SK-N-SH treated with all-trans-retinoic acid at 6 μM for 48 hours (cell line): ENCODE measurements around the gene GAMT.

ENCODE experiments used
- ARNTL ChIP-seq: fragments of 450-650 bp; formaldehyde crosslinking; IDR thresholded peaks from 2 replicates; pipeline ENCODE4 v1.5.0; 2020; ENCODE audit warnings: low read depth, mild to moderate bottlenecking, moderate library complexity, borderline replicate concordance
- CSDC2 ChIP-seq: fragments of 250-450 bp; sonication (Bioruptor Pico); IDR thresholded peaks from 2 replicates; pipeline ENCODE4 v1.5.0; 2020; ENCODE audit warnings: mild to moderate bottlenecking, moderate library complexity
- CSRNP3 ChIP-seq: fragments of 250-450 bp; sonication (Bioruptor Pico); IDR thresholded peaks from 2 replicates; pipeline ENCODE4 v1.5.1; 2021; ENCODE audit warnings: mild to moderate bottlenecking, moderate library complexity
- OSR1 ChIP-seq: fragments of 250-450 bp; sonication (Bioruptor Pico); IDR thresholded peaks from 2 replicates; pipeline ENCODE4 v1.8.0; 2022; ENCODE audit warnings: moderate library complexity, mild to moderate bottlenecking, inconsistent platforms
- PATZ1 ChIP-seq: fragments of 250-450 bp; sonication (Bioruptor Pico); IDR thresholded peaks from 2 replicates; pipeline ENCODE4 v1.8.0; 2020; ENCODE audit warnings: mild to moderate bottlenecking, moderate library complexity, borderline replicate concordance
- POU6F1 ChIP-seq: fragments of 250-450 bp; sonication (Bioruptor Pico); IDR thresholded peaks from 2 replicates; pipeline ENCODE4 v1.8.0; 2021; ENCODE audit warnings: low read depth, mild to moderate bottlenecking, moderate library complexity, borderline replicate concordance
- PPARA ChIP-seq: fragments of 250-450 bp; sonication (Bioruptor Pico); IDR thresholded peaks from 2 replicates; pipeline ENCODE4 v1.5.0; 2020; ENCODE audit warnings: mild to moderate bottlenecking, borderline replicate concordance
- SNAI2 ChIP-seq: fragments of 250-450 bp; sonication (Bioruptor Pico); IDR thresholded peaks from 2 replicates; pipeline ENCODE4 v1.5.0; 2020; ENCODE audit warnings: mild to moderate bottlenecking, moderate library complexity
- TCF4 ChIP-seq: fragments of 250-450 bp; sonication (Bioruptor Pico); IDR thresholded peaks from 2 replicates; pipeline ENCODE4 v1.8.0; 2021; ENCODE audit warnings: mild to moderate bottlenecking, moderate library complexity, borderline replicate concordance
- TSHZ2 ChIP-seq: fragments of 250-450 bp; sonication (Bioruptor Pico); IDR thresholded peaks from 2 replicates; pipeline ENCODE4 v1.5.0; 2020; ENCODE audit warnings: mild to moderate bottlenecking, moderate library complexity
- ZC3H10 ChIP-seq: fragments of 250-450 bp; sonication (Bioruptor Pico); IDR thresholded peaks from 2 replicates; pipeline ENCODE4 v1.5.1; 2021; ENCODE audit warnings: mild to moderate bottlenecking, moderate library complexity
- ZFP30 ChIP-seq: fragments of 450-650 bp; formaldehyde crosslinking; IDR thresholded peaks from 2 replicates; pipeline ENCODE4 v1.5.0; 2022; ENCODE audit warnings: mild to moderate bottlenecking, moderate library complexity
- ZNF8 ChIP-seq: fragments of 450-650 bp; formaldehyde crosslinking; IDR thresholded peaks from 2 replicates; pipeline ENCODE4 v1.5.0; 2020; ENCODE audit warnings: mild to moderate bottlenecking, moderate library complexity

- TF ChIP-seq ARNTL: no peak
- no peak for TF ChIP-seq POU6F1 (CRISPR knock-in tag)
- TF ChIP-seq ZC3H10 (CRISPR knock-in tag): no peak
- TF ChIP-seq PPARA (CRISPR knock-in tag): no peak
- no peak for TF ChIP-seq ZFP30 (CRISPR knock-in tag)
- no peak for TF ChIP-seq PATZ1
- TF ChIP-seq OSR1 (CRISPR knock-in tag): no peak
- TF ChIP-seq CSRNP3 (CRISPR knock-in tag): no peak
- TF ChIP-seq CSDC2 (CRISPR knock-in tag): no peak
- TF ChIP-seq TCF4: no peak
- TF ChIP-seq ZNF8 (CRISPR knock-in tag): no peak
- no peak for TF ChIP-seq SNAI2 (CRISPR knock-in tag)
- TF ChIP-seq TSHZ2 (CRISPR knock-in tag): no peak
Measured at GRCh38 chr19:1412995-1413800, 11.9 kb upstream of the GAMT start.
